GM23338 (cell line): ENCODE data around the gene NDUFAF7. TPM values are rescaled to one million over a fixed set of nuclear protein-coding genes. Genes with fewer than 3 reads are reported as not detected.

ENCODE experiments used
- ATAC-seq: fragments of 200-7000 bp; cut with Tn5 transposase; 3 replicates; pipeline ENCODE4 v1.9.1; 2020
- DNase-seq: peaks from one replicate; pipeline ENCODE4 v3.0.0-alpha.2; 2015; ENCODE audit warnings: low spot score
- H2AFZ ChIP-seq: fragments of 200-600 bp; sonication (generic); 2 replicates; pipeline ENCODE4 v1.8.0; 2016; ENCODE audit warnings: antibody characterized with exemption, mild to moderate bottlenecking, moderate library complexity
- H3F3A ChIP-seq: fragments of 200-600 bp; sonication (generic); replicated peaks from 2 replicates; pipeline ENCODE4 v1.8.0; 2017; ENCODE audit warnings: antibody characterized with exemption, mixed run types, low read depth
- H3K27ac ChIP-seq: fragments of 200-600 bp; sonication (generic); 2 replicates; pipeline ENCODE4 v1.6.1; 2016; ENCODE audit warnings: low read depth
- H3K27me3 ChIP-seq: fragments of 200-600 bp; sonication (generic); 2 replicates; pipeline ENCODE4 v1.8.0; 2016; ENCODE audit warnings: mild to moderate bottlenecking, mixed run types, moderate library complexity; ENCODE audit not compliant: insufficient read depth
- H3K36me3 ChIP-seq: fragments of 200-600 bp; sonication (generic); 2 replicates; pipeline ENCODE4 v1.8.0; 2016; ENCODE audit warnings: mild to moderate bottlenecking; ENCODE audit not compliant: insufficient read depth
- H3K4me1 ChIP-seq: fragments of 200-600 bp; sonication (generic); 2 replicates; pipeline ENCODE4 v1.8.0; 2016; ENCODE audit warnings: mild to moderate bottlenecking, moderate library complexity; ENCODE audit not compliant: insufficient read depth
- H3K4me2 ChIP-seq: fragments of 200-600 bp; sonication (generic); 2 replicates; pipeline ENCODE4 v1.7.1; 2017; ENCODE audit warnings: mixed run types
- H3K4me3 ChIP-seq: fragments of 200-600 bp; sonication (generic); 2 replicates; pipeline ENCODE4 v1.6.1; 2016; ENCODE audit warnings: mixed run types
- H3K79me2 ChIP-seq: fragments of 200-600 bp; sonication (generic); replicated peaks from 2 replicates; pipeline ENCODE4 v1.8.0; 2017; ENCODE audit warnings: mild to moderate bottlenecking; ENCODE audit not compliant: insufficient read depth
- H3K9me2 ChIP-seq: fragments of 200-600 bp; sonication (generic); 2 replicates; pipeline ENCODE4 v1.8.0; 2017; ENCODE audit not compliant: insufficient read depth
- H4K20me1 ChIP-seq: fragments of 200-600 bp; sonication (generic); replicated peaks from 2 replicates; pipeline ENCODE4 v1.8.0; 2017; ENCODE audit warnings: mild to moderate bottlenecking; ENCODE audit not compliant: insufficient read depth
- H3K27ac Mint-ChIP-seq: 2 replicates; pipeline ENCODE4 v1.8.0; 2020; ENCODE audit warnings: inconsistent platforms, mild to moderate bottlenecking, moderate library complexity, mixed read lengths
- H3K27me3 Mint-ChIP-seq: 3 replicates; pipeline ENCODE4 v1.8.0; 2022; ENCODE audit warnings: low read depth, mild to moderate bottlenecking, moderate library complexity, mixed read lengths, inconsistent platforms; ENCODE audit not compliant: insufficient read depth, poor library complexity
- H3K36me3 Mint-ChIP-seq: 3 replicates; pipeline ENCODE4 v1.8.0; 2021; ENCODE audit warnings: low read depth, mild to moderate bottlenecking, inconsistent platforms, moderate library complexity, mixed read lengths
- H3K4me1 Mint-ChIP-seq: 3 replicates; pipeline ENCODE4 v1.8.0; 2020; ENCODE audit warnings: mild to moderate bottlenecking, inconsistent platforms, mixed read lengths
- H3K4me3 Mint-ChIP-seq: 3 replicates; pipeline ENCODE4 v1.8.0; 2021; ENCODE audit warnings: moderate library complexity, mild to moderate bottlenecking, inconsistent platforms, mixed read lengths
- H3K9me3 Mint-ChIP-seq: 3 replicates; pipeline ENCODE4 v1.8.0; 2020; ENCODE audit warnings: moderate library complexity, mild to moderate bottlenecking, inconsistent platforms, mixed read lengths
- CREB1 ChIP-seq: fragments of 250-450 bp; sonication (Bioruptor Pico); IDR thresholded peaks from 2 replicates; pipeline ENCODE4 v1.5.0; 2020; ENCODE audit warnings: low read depth, mild to moderate bottlenecking, moderate library complexity
- CTCF ChIP-seq, 2 experiments: fragments of 200-600 bp in 1 of 2; sonication (generic) in 1 of 2; conservative IDR thresholded peaks; 2 replicates each; pipeline versions ENCODE4 v1.5.1 to v1.6.1; 2016 to 2017; ENCODE audit warnings: antibody characterized with exemption in 2 of 2, low read depth in 2 of 2, mild to moderate bottlenecking in 2 of 2, moderate library complexity in 1 of 2
- ETS1 ChIP-seq: IDR thresholded peaks from 2 replicates; pipeline ENCODE4 v1.6.1; 2016; ENCODE audit warnings: antibody characterized with exemption
- REST ChIP-seq: IDR thresholded peaks from one replicate; pipeline ENCODE4 v1.6.1; 2018; ENCODE audit warnings: antibody characterized with exemption; ENCODE audit not compliant: unreplicated experiment
- ZNF114 ChIP-seq: fragments of 250-450 bp; sonication (Bioruptor Pico); IDR thresholded peaks from 2 replicates; pipeline ENCODE4 v1.5.0; 2020; ENCODE audit warnings: mild to moderate bottlenecking, moderate library complexity
- ZNF462 ChIP-seq: fragments of 250-450 bp; sonication (Bioruptor Pico); IDR thresholded peaks from 2 replicates; pipeline ENCODE4 v1.5.0; 2020; ENCODE audit warnings: mild to moderate bottlenecking, moderate library complexity
- polyA plus RNA-seq: library from polyadenylated mRNA; unstranded; fragments of >200 nt; fragmentation: Nextera tagmentation; extraction: Ambion mirVana; gene quantifications from 2 replicates; pipeline ENCODE4 v1.2.1, GENCODE V29; 2016
- total RNA-seq: library from RNA; depleted of rRNA; stranded (reverse); fragments of >200 nt; shearing (Covaris generic); gene quantifications from 2 replicates; pipeline ENCODE4 v1.2.3, GENCODE V29; 2014

The NDUFAF7 gene
- total and polyA plus RNA-seq, 2 experiments from 2014 or later, result 47.4 to 58.2 TPM

GRCh38 chr2:37281916-37282315 lies 50.5 kb downstream of the NDUFAF7 start:
- no peak overlapping the region for H3K27ac Mint-ChIP-seq
- no peaks in the 10 kb centered on the region for H3K79me2 ChIP-seq
- no peaks in the 10 kb centered on the region for H3K27me3 ChIP-seq
- no peaks in the 10 kb centered on the region for H3F3A ChIP-seq
- no peak overlapping the region for H3K4me2 ChIP-seq
- DNase-seq (no peak), ATAC-seq (no peak)
- no peak overlapping the region for H3K4me3 ChIP-seq
- no peaks in the 10 kb centered on the region for H3K4me1 Mint-ChIP-seq
- H3K27ac ChIP-seq, result no peak overlapping the region
- no peak for TF ChIP-seq ZNF114 (CRISPR knock-in tag)
- TF ChIP-seq CTCF (conservative IDR thresholded peaks at IDR 0.05; ENCODE audit: low read depth in 2 of 2), result peak; percentile 34 to 40; a peak in 3 of 4 replicates
- H3K27me3 Mint-ChIP-seq, result no peaks in the 10 kb centered on the region
- H3K9me3 Mint-ChIP-seq, result no peaks in the 10 kb centered on the region
- H3K4me3 Mint-ChIP-seq, result no peak overlapping the region
- no peaks in the 10 kb centered on the region for H3K9me2 ChIP-seq
- H3K4me1 ChIP-seq, result no peaks in the 10 kb centered on the region
- H3K36me3 ChIP-seq, result peaks cover 24% of the 10 kb centered on the region
- H4K20me1 ChIP-seq, result no peaks in the 10 kb centered on the region
- peaks cover 22% of the 10 kb centered on the region for H3K36me3 Mint-ChIP-seq
- no peak overlapping the region for H2AFZ ChIP-seq

GRCh38 chr2:37282746-37283145 lies 51.3 kb downstream of the NDUFAF7 start:
- H3K27ac ChIP-seq, result no peak overlapping the region
- no peak overlapping the region for H3K27ac Mint-ChIP-seq

More at GRCh38 chr2:37282746-37283145, 51.3 kb downstream of the NDUFAF7 start:
- TF ChIP-seq CREB1 (no peak), ETS1 (no peak), ZNF462 (CRISPR knock-in tag) (no peak), REST (no peak)
- Histone ChIP-seq H3K27me3 (no peaks in the 10 kb centered on the region), H3K4me2 (no peak overlapping the region), H3K79me2 (no peaks in the 10 kb centered on the region), H3K4me3 (no peak overlapping the region), H3F3A (no peaks in the 10 kb centered on the region), H4K20me1 (no peaks in the 10 kb centered on the region), H3K36me3 (peaks cover 27% of the 10 kb centered on the region), H3K4me1 (no peaks in the 10 kb centered on the region), H3K9me2 (no peaks in the 10 kb centered on the region), H2AFZ (no peak overlapping the region)
- Mint-ChIP-seq H3K9me3 (no peaks in the 10 kb centered on the region), H3K36me3 (peaks cover 25% of the 10 kb centered on the region), H3K4me1 (no peaks in the 10 kb centered on the region), H3K4me3 (no peak overlapping the region), H3K27me3 (no peaks in the 10 kb centered on the region)
- ATAC-seq, result no peak
- no peak for DNase-seq
